ENCODE data around the gene BCL2L15. TPM values are rescaled to one million over a fixed set of nuclear protein-coding genes. Genes with fewer than 3 reads are reported as not detected.

The BCL2L15 gene
- total and polyA plus RNA-seq, 2 experiments from 2014 or later = 0.32 TPM; not detected in 1

DNA sequence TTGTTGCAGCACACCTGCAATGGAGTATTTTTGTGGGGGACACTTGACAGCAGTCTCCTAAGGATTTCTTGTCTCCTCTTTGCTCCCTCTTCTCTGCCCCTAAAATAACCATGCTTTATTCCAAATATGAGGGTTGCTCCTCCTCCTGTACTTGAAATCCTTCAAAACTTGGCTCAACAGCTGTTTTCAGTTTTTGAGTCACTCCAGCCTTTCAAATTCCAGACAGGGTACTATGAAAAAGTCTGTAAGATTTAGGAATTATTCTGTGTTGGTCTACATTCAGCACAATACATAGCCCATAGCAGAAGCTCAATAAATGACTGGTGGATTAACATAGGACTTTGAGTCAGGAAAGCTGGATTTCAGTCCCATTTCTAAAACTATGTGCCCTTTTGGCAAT, 11.7 kb upstream of the BCL2L15 start:
- peak; percentile 60 for DNase-seq
- in situ Hi-C loops (cut with MboI) = no loop called here
- no peak overlapping the region for H2AFZ ChIP-seq
- no peaks in the 10 kb centered on the region for H3K9me3 ChIP-seq (ENCODE audit: low read depth)
- H3K9me2 ChIP-seq (ENCODE audit: insufficient read depth) = no peaks in the 10 kb centered on the region
- no peaks in the 10 kb centered on the region for H4K20me1 ChIP-seq (ENCODE audit: insufficient read depth)
- peaks cover 19% of the 10 kb centered on the region; the same call in 1 of the 2 replicates for H3K36me3 ChIP-seq (ENCODE audit: low read depth)
- 0 out of 2 replicates have a peak overlapping the region, but pooled peaks have one; percentile 26 for H3K9ac ChIP-seq
- H3K79me2 ChIP-seq (ENCODE audit: insufficient read depth) = peaks cover 27% of the 10 kb centered on the region
- no peak overlapping the region for H3K4me3 ChIP-seq
- no peak for TF ChIP-seq EZH2 (IDR thresholded peaks at IDR 0.05; ENCODE audit: insufficient read depth, poor library complexity, severe bottlenecking)
- TF ChIP-seq EZH2phosphoT487 (IDR thresholded peaks at IDR 0.05; ENCODE audit: insufficient read depth, low read depth) = no peak
- H3K4me1 ChIP-seq (ENCODE audit: insufficient read depth) = peaks cover 17% of the 10 kb centered on the region
- H3K4me2 ChIP-seq (ENCODE audit: unreplicated experiment) = no peak overlapping the region
- peaks cover 29% of the 10 kb centered on the region for H3F3A ChIP-seq (ENCODE audit: insufficient read depth)
- H3K27me3 ChIP-seq (replicated peaks; ENCODE audit: insufficient read depth) = no peaks in the 10 kb centered on the region
- peak overlapping the region; percentile 34 for H3K27ac ChIP-seq

DNA sequence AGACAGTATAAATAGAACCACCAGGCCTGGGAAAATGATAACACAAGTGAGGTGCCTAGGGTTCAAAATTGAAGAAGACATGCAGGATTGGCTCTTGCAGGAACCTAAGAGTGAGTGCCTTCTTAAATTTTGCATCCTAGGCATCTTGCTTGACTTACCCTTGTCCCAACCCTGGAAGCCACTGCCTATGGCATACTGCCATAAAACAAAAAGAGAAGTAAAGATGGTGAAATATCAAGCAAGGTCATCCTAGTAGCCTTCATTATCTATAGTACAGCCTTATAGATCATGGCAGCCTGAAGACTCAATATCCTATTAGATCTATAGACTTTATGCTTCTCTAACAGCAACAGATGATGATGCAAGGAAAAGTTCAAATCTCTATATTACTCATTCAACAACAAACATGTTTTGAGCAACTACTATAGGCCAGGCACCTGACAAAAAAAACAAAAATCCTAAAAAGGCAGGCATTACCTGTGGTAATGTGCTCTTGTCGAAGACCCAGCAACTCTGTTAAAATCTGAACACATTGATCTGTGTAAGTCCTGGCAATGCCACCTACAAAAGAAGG, 10.9 kb upstream of the BCL2L15 start:
- no peak overlapping the region for H3K9ac ChIP-seq
- WGBS, 2 experiments (ENCODE audit: low coverage in 1 of 2, low lambda C conversion rate in 2 of 2, missing lambda C conversion rate in 2 of 2) = 95 to 97% methylated on average over 1 of the region's 1 CpG
- no peaks in the 10 kb centered on the region for H3K9me2 ChIP-seq (ENCODE audit: insufficient read depth)
- no peaks in the 10 kb centered on the region for H3K27me3 ChIP-seq (replicated peaks; ENCODE audit: insufficient read depth)
- H4K20me1 ChIP-seq (ENCODE audit: insufficient read depth) = no peaks in the 10 kb centered on the region
- peaks cover 10% of the 10 kb centered on the region for H3K4me1 ChIP-seq (ENCODE audit: insufficient read depth)
- no peak for TF ChIP-seq EZH2 (IDR thresholded peaks at IDR 0.05; ENCODE audit: insufficient read depth, poor library complexity, severe bottlenecking)
- no peak for TF ChIP-seq EZH2phosphoT487 (IDR thresholded peaks at IDR 0.05; ENCODE audit: insufficient read depth, low read depth)
- peaks cover 19% of the 10 kb centered on the region; the same call in 1 of the 2 replicates for H3K36me3 ChIP-seq (ENCODE audit: low read depth)
- no peak overlapping the region for H3K27ac ChIP-seq
- H3K4me2 ChIP-seq (ENCODE audit: unreplicated experiment) = no peak overlapping the region
- no peak overlapping the region for H2AFZ ChIP-seq
- H3K4me3 ChIP-seq = no peak overlapping the region
- H3K9me3 ChIP-seq (ENCODE audit: low read depth) = no peaks in the 10 kb centered on the region
- in situ Hi-C loops (cut with MboI) = no loop called here
- DNase-seq = no peak
- H3K79me2 ChIP-seq (ENCODE audit: insufficient read depth) = peaks cover 19% of the 10 kb centered on the region
- H3F3A ChIP-seq (ENCODE audit: insufficient read depth) = peaks cover 27% of the 10 kb centered on the region

DNA sequence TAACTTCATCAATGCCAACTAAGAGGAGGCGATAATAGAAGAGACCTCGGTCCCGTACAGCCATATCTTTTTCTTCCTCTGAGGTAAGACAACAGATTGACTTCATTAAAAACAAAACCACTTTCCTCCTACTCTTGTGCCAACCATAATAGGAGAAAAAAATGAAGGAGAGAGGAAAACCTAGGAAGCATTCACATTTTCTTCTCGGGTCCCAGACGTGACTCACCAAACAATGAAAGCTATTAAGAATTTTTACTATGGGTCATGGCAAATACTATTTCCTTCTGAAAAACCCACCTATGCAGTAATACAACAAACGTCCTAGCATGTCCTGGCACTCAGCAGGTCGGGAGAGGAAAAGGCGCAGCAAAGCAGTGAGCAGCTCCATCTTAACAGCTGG, 8.6 kb upstream of the BCL2L15 start:
- no peak overlapping the region for H3K27ac ChIP-seq
- no peaks in the 10 kb centered on the region for H4K20me1 ChIP-seq (ENCODE audit: insufficient read depth)
- TF ChIP-seq EZH2phosphoT487 (IDR thresholded peaks at IDR 0.05; ENCODE audit: insufficient read depth, low read depth) = no peak
- no peak for TF ChIP-seq EZH2 (IDR thresholded peaks at IDR 0.05; ENCODE audit: insufficient read depth, poor library complexity, severe bottlenecking)
- no peak overlapping the region for H3K9ac ChIP-seq
- in situ Hi-C loops (cut with MboI) = no loop called here
- H3K27me3 ChIP-seq (replicated peaks; ENCODE audit: insufficient read depth) = no peaks in the 10 kb centered on the region
- H3K4me1 ChIP-seq (ENCODE audit: insufficient read depth) = peaks cover 9% of the 10 kb centered on the region
- H3K4me3 ChIP-seq = no peak overlapping the region
- 85 to 87% methylated on average over 8 of the region's 8 CpGs for WGBS, 2 experiments (ENCODE audit: low coverage in 1 of 2, low lambda C conversion rate in 2 of 2, missing lambda C conversion rate in 2 of 2)
- peaks cover 19% of the 10 kb centered on the region; the same call in 1 of the 2 replicates for H3K36me3 ChIP-seq (ENCODE audit: low read depth)
- H3K4me2 ChIP-seq (ENCODE audit: unreplicated experiment) = no peak overlapping the region
- H3K9me3 ChIP-seq (ENCODE audit: low read depth) = no peaks in the 10 kb centered on the region
- H2AFZ ChIP-seq = no peak overlapping the region
- peaks cover 27% of the 10 kb centered on the region for H3F3A ChIP-seq (ENCODE audit: insufficient read depth)
- H3K79me2 ChIP-seq (ENCODE audit: insufficient read depth) = no peaks in the 10 kb centered on the region
- H3K9me2 ChIP-seq (ENCODE audit: insufficient read depth) = no peaks in the 10 kb centered on the region
- DNase-seq = no peak

DNA sequence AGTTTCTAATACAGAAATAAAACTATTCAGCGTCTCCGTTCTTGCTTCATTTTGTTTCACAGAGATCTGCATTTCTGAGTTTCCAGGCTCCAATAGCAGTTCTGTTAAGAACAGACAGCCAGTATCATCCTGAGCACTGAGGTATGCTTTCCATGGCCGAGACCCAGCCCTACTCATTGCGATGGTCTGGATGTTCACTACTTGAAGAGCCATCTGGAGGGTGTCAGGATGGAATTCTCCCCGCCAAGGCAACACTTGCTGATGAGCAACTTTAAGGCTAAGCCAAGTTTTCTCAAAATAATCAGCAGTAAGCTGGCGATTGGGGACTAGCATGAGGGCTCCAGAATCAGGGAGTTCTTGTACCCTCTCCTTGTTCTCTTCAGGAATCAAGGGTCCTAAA, 7.7 kb upstream of the BCL2L15 start:
- Histone ChIP-seq H3K9me2 (ENCODE audit: insufficient read depth) (no peaks in the 10 kb centered on the region), H2AFZ (no peak overlapping the region), H3F3A (ENCODE audit: insufficient read depth) (peaks cover 23% of the 10 kb centered on the region), H3K36me3 (ENCODE audit: low read depth) (peaks cover 19% of the 10 kb centered on the region; the same call in 1 of the 2 replicates), H3K4me2 (ENCODE audit: unreplicated experiment) (no peak overlapping the region), H3K79me2 (ENCODE audit: insufficient read depth) (no peaks in the 10 kb centered on the region), H3K9me3 (ENCODE audit: low read depth) (no peaks in the 10 kb centered on the region), H3K4me3 (no peak overlapping the region), H3K9ac (no peak overlapping the region), H3K27me3 (replicated peaks; ENCODE audit: insufficient read depth) (no peaks in the 10 kb centered on the region), H3K27ac (no peak overlapping the region), H3K4me1 (ENCODE audit: insufficient read depth) (peaks cover 9% of the 10 kb centered on the region), H4K20me1 (ENCODE audit: insufficient read depth) (no peaks in the 10 kb centered on the region)
- in situ Hi-C loops (cut with MboI) = no loop called here
- WGBS, 2 experiments (ENCODE audit: low coverage in 1 of 2, low lambda C conversion rate in 2 of 2, missing lambda C conversion rate in 2 of 2) = 85% methylated on average over 6 of the region's 6 CpGs
- DNase-seq = no peak
- TF ChIP-seq EZH2 (IDR thresholded peaks at IDR 0.05; ENCODE audit: insufficient read depth, poor library complexity, severe bottlenecking) = no peak
- TF ChIP-seq EZH2phosphoT487 (IDR thresholded peaks at IDR 0.05; ENCODE audit: insufficient read depth, low read depth) = no peak

All from GM23248 (cell line).